Activated CD8-positive, alpha-beta T cell treated with anti-CD3 and anti-CD28 coated beads for 36 hours (primary cell): ENCODE results near the gene IFRD1. TPM values are rescaled to one million over a fixed set of nuclear protein-coding genes. Genes with fewer than 3 reads are reported as not detected.

Experiments used
- ATAC-seq: fragments of 200-7000 bp; cut with Tn5 transposase; one replicate; pipeline ENCODE4 v1.10.0; 2021; ENCODE audit warnings: mild to moderate bottlenecking, moderate library complexity
- CTCF ChIA-PET: fragments of 350-600 bp; sonication (Branson Sonifier 250); formaldehyde crosslinking; loops from one replicate; lab custom pipeline; 2021; ENCODE audit warnings: antibody characterized with exemption; lab: Charles Lee
- POLR2A ChIA-PET: fragments of 350-600 bp; sonication (Branson Sonifier 250); formaldehyde crosslinking; loops from one replicate; lab custom pipeline; 2021; ENCODE audit warnings: antibody characterized with exemption; lab: Charles Lee
- DNase-seq: peaks from one replicate; pipeline ENCODE4 v3.0.0-alpha.2; 2020
- H3K27ac Mint-ChIP-seq: one replicate; pipeline ENCODE4 v1.8.0; 2021; ENCODE audit warnings: mild to moderate bottlenecking, mixed read lengths
- H3K27me3 Mint-ChIP-seq: one replicate; pipeline ENCODE4 v1.8.0; 2021; ENCODE audit warnings: mixed read lengths
- H3K36me3 Mint-ChIP-seq: one replicate; pipeline ENCODE4 v1.8.0; 2021; ENCODE audit warnings: low read depth, mixed read lengths
- H3K4me1 Mint-ChIP-seq: one replicate; pipeline ENCODE4 v1.8.0; 2021; ENCODE audit warnings: low read depth, mixed read lengths
- H3K4me3 Mint-ChIP-seq: one replicate; pipeline ENCODE4 v1.8.0; 2021; ENCODE audit warnings: mild to moderate bottlenecking, moderate library complexity, mixed read lengths
- H3K9me3 Mint-ChIP-seq: one replicate; pipeline ENCODE4 v1.8.0; 2021; ENCODE audit warnings: mixed read lengths
- CTCF ChIP-seq: fragments of 200-600 bp; IDR thresholded peaks from one replicate; pipeline ENCODE4 v1.8.0; 2022; ENCODE audit warnings: antibody characterized with exemption, mild to moderate bottlenecking
- intact Hi-C: fragments of 100-400 bp; cut with micrococcal nuclease; formaldehyde crosslinking; loops from one replicate; pipeline ENCODE4 v1.10.0; 2022
- total RNA-seq, 2 experiments: library from RNA; stranded (reverse); gene quantifications; one replicate each; pipeline ENCODE4 v1.2.3, GENCODE V29; 2021

The IFRD1 gene
- 10 to 100 TPM; 54.1 to 54.5 TPM for total RNA-seq

- intact Hi-C loops: loop anchor here (2.0 to 10.0 kb wide), 3 partner anchors 57 to 345 kb away; partner anchors contain the start of genes DOCK4, TMEM168 and ZNF277
- Mint-ChIP-seq H3K9me3 (no peaks in the 10 kb centered on the region), H3K27ac (peak within 1 kb of the TSS; percentile 99), H3K36me3 (peaks cover 9% of the 10 kb centered on the region), H3K4me1 (peaks cover 39% of the 10 kb centered on the region), H3K27me3 (no peaks in the 10 kb centered on the region), H3K4me3 (peak within 1 kb of the TSS; percentile 97)
- CTCF ChIA-PET: interaction anchor here (0.7 to 2.7 kb wide), 2 partner anchors 9 to 15 kb away, joined by 3 to 11 read pairs; no protein-coding TSS in a partner anchor
- ATAC-seq (peak; percentile 83), DNase-seq (peak; percentile 98)
- no peak for TF ChIP-seq CTCF
- POLR2A ChIA-PET: interaction anchor here (0.6 to 4.2 kb wide), 22 partner anchors 8 to 340 kb away, joined by 3 to 30 read pairs (median 6); partner anchors contain the start of genes DOCK4, TMEM168 and ZNF277
Measured at GRCh38 chr7:112449902-112450806, at the start of gene IFRD1. IFRD1 (plus strand) TSS chr7:112450460; CDS start chr7:112450689, 229 bp downstream.

GRCh38 chr7:112404321-112404720, 45.9 kb upstream of the IFRD1 start:
- DNase-seq: no peak
- Mint-ChIP-seq H3K4me3 (no peak overlapping the region), H3K4me1 (no peaks in the 10 kb centered on the region), H3K9me3 (no peaks in the 10 kb centered on the region), H3K27ac (no peak overlapping the region), H3K36me3 (no peaks in the 10 kb centered on the region), H3K27me3 (peaks cover 6% of the 10 kb centered on the region)
- no peak for ATAC-seq
- intact Hi-C loops: no loop called here
- ChIA-PET POLR2A (no interaction called here), CTCF (no interaction called here)
- TF ChIP-seq CTCF: no peak

- intact Hi-C loops: no loop called here
- Mint-ChIP-seq H3K36me3 (no peaks in the 10 kb centered on the region), H3K27ac (no peak overlapping the region), H3K4me1 (no peaks in the 10 kb centered on the region), H3K4me3 (no peak overlapping the region), H3K27me3 (peaks cover 7% of the 10 kb centered on the region), H3K9me3 (no peaks in the 10 kb centered on the region)
- no peak for DNase-seq
- ATAC-seq: no peak
- CTCF ChIA-PET: no interaction called here
- no peak for TF ChIP-seq CTCF
- POLR2A ChIA-PET: no interaction called here
Measured at GRCh38 chr7:112405286-112405685, 45.0 kb upstream of the IFRD1 start.

GRCh38 chr7:112407261-112407660, 43.0 kb upstream of the IFRD1 start:
- intact Hi-C loops: no loop called here
- no peak for DNase-seq
- no peak for TF ChIP-seq CTCF
- H3K9me3 Mint-ChIP-seq: no peaks in the 10 kb centered on the region
- H3K27ac Mint-ChIP-seq: no peak overlapping the region
- peaks cover 13% of the 10 kb centered on the region for H3K27me3 Mint-ChIP-seq
- ATAC-seq: no peak
- H3K36me3 Mint-ChIP-seq: no peaks in the 10 kb centered on the region
- CTCF ChIA-PET: interaction anchor here (1.7 kb wide), 1 partner anchor 8 kb away, joined by 5 read pairs; no protein-coding TSS in a partner anchor
- no peaks in the 10 kb centered on the region for H3K4me1 Mint-ChIP-seq
- no peak overlapping the region for H3K4me3 Mint-ChIP-seq
- POLR2A ChIA-PET: interaction anchor here (0.6 kb wide), 1 partner anchor 21 kb away, joined by 3 read pairs; no protein-coding TSS in a partner anchor

- Mint-ChIP-seq H3K36me3 (no peaks in the 10 kb centered on the region), H3K4me3 (no peak overlapping the region), H3K9me3 (no peaks in the 10 kb centered on the region), H3K27me3 (peaks cover 14% of the 10 kb centered on the region), H3K27ac (no peak overlapping the region), H3K4me1 (no peaks in the 10 kb centered on the region)
- CTCF ChIA-PET: interaction anchor here (1.0 kb wide), 1 partner anchor 9 kb away, joined by 4 read pairs; no protein-coding TSS in a partner anchor
- DNase-seq: no peak
- POLR2A ChIA-PET: no interaction called here
- TF ChIP-seq CTCF: no peak
- intact Hi-C loops: no loop called here
- no peak for ATAC-seq
Measured at GRCh38 chr7:112410092-112410491, 40.2 kb upstream of the IFRD1 start.
